Fibroblast of lung (primary cell): ENCODE results near the gene HNF4A. TPM values are rescaled to one million over a fixed set of nuclear protein-coding genes. Genes with fewer than 3 reads are reported as not detected.

Experiments used
- DNase-seq, 2 donors: peaks; one replicate each; pipeline versions ENCODE4 v3.0.0 to v3.0.0-alpha.2; 2010; ENCODE audit warnings: low read depth in 2 of 2
- H2AFZ ChIP-seq: 2 replicates; pipeline ENCODE4 v1.5.1; 2012; ENCODE audit warnings: low read length, control low read depth, inconsistent platforms
- H3K27ac ChIP-seq: 2 replicates; pipeline ENCODE4 v1.5.1; 2011; ENCODE audit warnings: low read length, control low read depth; ENCODE audit not compliant: insufficient read depth
- H3K27me3 ChIP-seq: 2 replicates; pipeline ENCODE4 v1.5.1; 2011; ENCODE audit warnings: mild to moderate bottlenecking, low read length; ENCODE audit not compliant: control insufficient read depth, insufficient read depth
- H3K36me3 ChIP-seq: 2 replicates; pipeline ENCODE4 v1.5.1; 2011; ENCODE audit warnings: low read length; ENCODE audit not compliant: control insufficient read depth, insufficient read depth
- H3K4me1 ChIP-seq: 2 replicates; pipeline ENCODE4 v1.5.1; 2011; ENCODE audit warnings: low read length; ENCODE audit not compliant: control insufficient read depth, insufficient read depth; ENCODE audit errors: extremely low read depth
- H3K4me2 ChIP-seq: 2 replicates; pipeline ENCODE4 v1.5.1; 2011; ENCODE audit warnings: low read length, control low read depth; ENCODE audit not compliant: insufficient read depth; ENCODE audit errors: extremely low read depth
- H3K4me3 ChIP-seq, 4 experiments: fragments of 200-600 bp in 1 of 4; sonication (generic) in 1 of 4; replicated peaks in 1 of 4; 2 replicates each; pipeline ENCODE4 v1.5.1; 2011 to 2016; ENCODE audit warnings: low read length in 4 of 4, low read depth in 3 of 4, mild to moderate bottlenecking in 3 of 4, control low read depth in 2 of 4, inconsistent platforms in 1 of 4, mixed read lengths in 1 of 4; ENCODE audit not compliant: insufficient read depth in 1 of 4; ENCODE audit errors: control extremely low read depth in 1 of 4
- H3K79me2 ChIP-seq: 2 replicates; pipeline ENCODE4 v1.5.1; 2012; ENCODE audit warnings: mild to moderate bottlenecking, low read length, inconsistent platforms; ENCODE audit not compliant: control insufficient read depth, insufficient read depth
- H3K9ac ChIP-seq: 2 replicates; pipeline ENCODE4 v1.5.1; 2011; ENCODE audit warnings: mild to moderate bottlenecking, low read length, control low read depth; ENCODE audit not compliant: insufficient read depth
- H3K9me3 ChIP-seq: 2 replicates; pipeline ENCODE4 v1.5.1; 2012; ENCODE audit warnings: low read depth, low read length; ENCODE audit not compliant: control insufficient read depth, insufficient read depth
- H4K20me1 ChIP-seq: 2 replicates; pipeline ENCODE4 v1.5.1; 2011; ENCODE audit warnings: low read length; ENCODE audit not compliant: control insufficient read depth, insufficient read depth; ENCODE audit errors: extremely low read depth
- CTCF ChIP-seq, 2 donors: IDR thresholded peaks in 1 of 2; conservative IDR thresholded peaks in 1 of 2; 1 replicate in 1 of 2; 2 replicates in 1 of 2; pipeline ENCODE4 v1.5.1; 2011 to 2012; ENCODE audit warnings: low read length in 2 of 2, control low read depth in 1 of 2, inconsistent platforms in 1 of 2, low read depth in 1 of 2, mild to moderate bottlenecking in 1 of 2
- EZH2 ChIP-seq: IDR thresholded peaks from 2 replicates; pipeline ENCODE4 v1.5.1; 2012; ENCODE audit warnings: low read length, control low read depth, mild to moderate bottlenecking; ENCODE audit errors: missing control alignments
- polyA plus RNA-seq, 2 donors: library from polyadenylated mRNA; depleted of rRNA in 1 of 2; stranded (reverse) in 1 of 2; unstranded in 1 of 2; fragments of >200 nt; gene quantifications; 2 replicates each; pipeline ENCODE4 v1.2.1, GENCODE V29; 2011 to 2012; ENCODE audit warnings: missing spikeins in 1 of 2
- total RNA-seq: library from RNA; depleted of rRNA; stranded (reverse); fragments of >200 nt; gene quantifications from 2 replicates; pipeline ENCODE4 v1.2.1, GENCODE V29; 2014

HNF4A gene
- total and polyA plus RNA-seq, 2 donors (not counting 1 experiment from before 2014, with no cell fraction given) = not detected

DNA sequence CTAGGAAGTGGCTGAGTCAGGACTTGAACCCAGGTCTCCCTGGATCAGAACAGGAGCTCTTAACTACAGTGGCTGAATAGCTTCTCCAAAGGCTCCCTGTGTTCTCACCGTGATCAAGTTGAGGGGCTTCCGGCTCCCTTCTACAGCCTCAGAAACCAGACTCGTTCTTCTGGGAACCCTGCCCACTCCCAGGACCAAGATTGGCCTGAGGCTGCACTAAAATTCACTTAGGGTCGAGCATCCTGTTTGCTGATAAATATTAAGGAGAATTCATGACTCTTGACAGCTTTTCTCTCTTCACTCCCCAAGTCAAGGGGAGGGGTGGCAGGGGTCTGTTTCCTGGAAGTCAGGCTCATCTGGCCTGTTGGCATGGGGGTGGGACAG lies 75.6 kb downstream of the HNF4A start:
- peaks cover 3% of the 10 kb centered on the region for H3K27me3 ChIP-seq
- H3K36me3 ChIP-seq = no peaks in the 10 kb centered on the region
- no peaks in the 10 kb centered on the region for H3K4me1 ChIP-seq
- no peak overlapping the region for H2AFZ ChIP-seq
- H3K9ac ChIP-seq = no peak overlapping the region
- no peak overlapping the region for H3K27ac ChIP-seq
- H3K4me3 ChIP-seq = no peak overlapping the region
- no peaks in the 10 kb centered on the region for H3K9me3 ChIP-seq
- no peak overlapping the region for H3K4me2 ChIP-seq
- no peaks in the 10 kb centered on the region for H4K20me1 ChIP-seq
- DNase-seq = no peak
- TF ChIP-seq CTCF (conservative IDR thresholded peaks at IDR 0.05 in 1 of 2, IDR thresholded peaks at IDR 0.05 in 1 of 2; ENCODE audit: low read depth in 1 of 2, low read length in 2 of 2) (no peak), EZH2 (no peak)
- no peaks in the 10 kb centered on the region for H3K79me2 ChIP-seq

DNA sequence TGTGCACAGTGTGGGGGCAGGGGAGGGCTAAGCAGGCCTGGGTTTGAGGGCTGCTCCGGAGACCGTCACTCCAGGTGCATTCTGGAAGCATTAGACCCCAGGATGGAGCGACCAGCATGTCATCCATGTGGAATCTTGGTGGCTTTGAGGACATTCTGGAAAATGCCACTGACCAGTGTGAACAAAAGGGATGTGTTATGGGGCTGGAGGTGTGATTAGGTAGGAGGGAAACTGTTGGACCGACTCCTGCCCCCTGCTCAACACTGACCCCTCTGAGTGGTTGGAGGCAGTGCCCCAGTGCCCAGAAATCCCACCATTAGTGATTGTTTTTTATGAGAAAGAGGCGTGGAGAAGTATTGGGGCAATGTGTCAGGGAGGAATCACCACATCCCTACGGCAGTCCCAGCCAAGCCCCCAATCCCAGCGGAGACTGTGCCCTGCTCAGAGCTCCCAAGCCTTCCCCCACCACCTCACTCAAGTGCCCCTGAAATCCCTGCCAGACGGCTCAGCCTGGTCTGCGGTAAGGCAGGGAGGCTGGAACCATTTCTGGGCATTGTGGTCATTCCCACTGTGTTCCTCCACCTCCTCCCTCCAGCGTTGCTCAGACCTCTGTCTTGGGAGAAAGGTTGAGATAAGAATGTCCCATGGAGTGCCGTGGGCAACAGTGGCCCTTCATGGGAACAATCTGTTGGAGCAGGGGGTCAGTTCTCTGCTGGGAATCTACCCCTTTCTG lies 76.2 kb downstream of the HNF4A start:
- Histone ChIP-seq H3K4me1 (no peaks in the 10 kb centered on the region), H3K9me3 (no peaks in the 10 kb centered on the region), H3K4me2 (no peak overlapping the region), H3K36me3 (no peaks in the 10 kb centered on the region), H3K9ac (no peak overlapping the region), H3K27ac (no peak overlapping the region), H4K20me1 (no peaks in the 10 kb centered on the region), H3K4me3 (no peak overlapping the region), H3K79me2 (no peaks in the 10 kb centered on the region), H2AFZ (no peak overlapping the region), H3K27me3 (peaks cover 3% of the 10 kb centered on the region)
- TF ChIP-seq EZH2 (no peak), CTCF (conservative IDR thresholded peaks at IDR 0.05 in 1 of 2, IDR thresholded peaks at IDR 0.05 in 1 of 2; ENCODE audit: low read depth in 1 of 2, low read length in 2 of 2) (no peak)
- DNase-seq = peak in 1 of 2 donors; percentile 43

DNA sequence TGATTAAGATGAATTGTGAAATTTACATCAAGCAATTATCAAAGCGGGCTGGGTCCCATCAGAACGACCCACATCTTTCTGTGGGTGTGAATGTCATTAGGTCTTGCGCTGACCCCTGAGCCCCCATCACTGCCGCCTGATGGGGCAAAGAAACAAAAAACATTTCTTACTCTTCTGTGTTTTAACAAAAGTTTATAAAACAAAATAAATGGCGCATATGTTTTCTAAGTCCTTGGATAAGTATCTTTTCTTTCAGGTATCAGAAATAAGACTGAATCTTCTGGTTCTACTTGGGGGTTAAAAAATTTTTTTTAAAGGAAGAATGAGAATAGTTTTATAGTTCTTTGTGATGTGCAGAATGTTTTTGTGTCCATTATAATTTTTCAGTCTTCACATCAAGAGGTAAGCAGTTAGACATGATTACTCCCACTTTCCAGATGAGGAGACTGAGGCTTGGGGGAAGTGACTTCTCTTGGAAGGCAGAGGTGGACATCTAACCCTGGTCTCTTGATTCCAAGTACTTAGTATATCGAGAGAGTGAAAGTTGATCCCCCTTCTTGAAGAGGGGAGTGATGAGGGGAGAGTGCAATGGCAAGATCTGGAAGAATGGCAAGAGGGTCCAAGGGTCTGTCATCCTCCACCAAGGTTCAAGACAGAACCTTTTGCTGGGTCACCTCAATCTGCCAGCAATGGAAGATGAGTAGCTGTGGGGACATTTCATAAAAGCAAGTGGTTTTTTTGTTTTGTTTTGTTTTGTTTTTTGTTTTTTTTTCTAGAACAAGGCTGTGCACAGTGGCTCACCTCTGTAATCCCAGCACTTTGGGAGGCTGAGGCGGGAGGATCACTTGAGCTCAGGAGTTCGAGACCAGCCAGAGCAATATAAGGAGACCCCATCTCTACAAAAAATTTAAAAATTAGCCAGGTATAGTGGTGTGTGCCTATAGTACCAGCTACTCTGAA lies 77.4 kb downstream of the HNF4A start:
- Histone ChIP-seq H3K4me1 (no peaks in the 10 kb centered on the region), H3K36me3 (no peaks in the 10 kb centered on the region), H3K9me3 (no peaks in the 10 kb centered on the region), H3K9ac (no peak overlapping the region), H3K27ac (no peak overlapping the region), H3K4me2 (no peak overlapping the region), H3K27me3 (peaks cover 3% of the 10 kb centered on the region), H3K79me2 (no peaks in the 10 kb centered on the region), H2AFZ (no peak overlapping the region), H3K4me3 (no peak overlapping the region), H4K20me1 (no peaks in the 10 kb centered on the region)
- TF ChIP-seq CTCF (conservative IDR thresholded peaks at IDR 0.05 in 1 of 2, IDR thresholded peaks at IDR 0.05 in 1 of 2; ENCODE audit: low read depth in 1 of 2, low read length in 2 of 2) (no peak), EZH2 (no peak)
- no peak for DNase-seq
